GM19023 (cell line): ENCODE results near the gene DOCK9.

ENCODE experiments used
- ATAC-seq: cut with Tn5 transposase; IDR thresholded peaks from one replicate; pipeline ENCODE4 v1.9.1; 2021; ENCODE audit warnings: mild to moderate bottlenecking, moderate library complexity; ENCODE audit not compliant: unreplicated experiment

Gene DOCK9

GRCh38 chr13:98781470-98781869 is 196.4 kb downstream of the DOCK9 start:
- ATAC-seq = no peak

DNA sequence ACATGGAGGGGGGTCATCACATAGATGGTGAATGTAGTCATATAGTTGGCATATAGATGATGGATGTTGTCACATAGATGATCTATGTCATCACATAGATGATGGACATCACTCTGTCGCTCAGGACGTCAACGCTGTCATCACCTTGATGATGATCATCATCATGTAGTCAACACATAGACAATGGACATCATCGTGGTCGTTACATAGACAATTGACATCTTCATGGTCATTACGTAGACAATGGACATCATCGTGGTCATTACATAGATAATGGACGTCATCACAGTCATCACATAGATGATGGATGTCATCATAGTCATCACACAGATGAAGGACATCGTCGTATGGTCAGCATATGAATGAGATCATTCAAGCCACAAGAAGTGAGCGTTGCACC is 196.8 kb downstream of the DOCK9 start:
- no peak for ATAC-seq

- no peak for ATAC-seq
Measured at GRCh38 chr13:98780451-98780850, 197.4 kb downstream of the DOCK9 start.

- no peak for ATAC-seq
Measured at GRCh38 chr13:98779695-98780094, 198.2 kb downstream of the DOCK9 start.

DNA sequence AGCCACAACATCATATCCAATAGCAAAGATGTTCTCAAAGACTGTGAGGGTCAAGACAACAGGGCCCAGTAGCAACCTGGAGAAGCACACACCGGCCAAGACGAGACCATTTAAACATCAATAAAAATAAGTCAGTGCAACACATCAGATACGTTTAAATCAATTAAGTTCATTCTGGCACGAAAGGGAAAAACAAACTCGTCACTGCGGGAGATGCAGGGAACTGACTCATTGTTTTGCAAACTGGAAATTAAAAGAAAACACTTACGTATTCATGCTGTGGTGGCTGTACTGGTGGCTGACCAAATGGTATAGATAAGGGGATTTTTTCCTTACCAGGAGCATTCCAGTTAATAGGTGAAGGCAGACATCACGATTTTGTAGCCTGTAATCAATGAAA is 199.1 kb downstream of the DOCK9 start:
- no peak for ATAC-seq

GRCh38 chr13:98776644-98777043 is 201.2 kb downstream of the DOCK9 start:
- no peak for ATAC-seq

DNA sequence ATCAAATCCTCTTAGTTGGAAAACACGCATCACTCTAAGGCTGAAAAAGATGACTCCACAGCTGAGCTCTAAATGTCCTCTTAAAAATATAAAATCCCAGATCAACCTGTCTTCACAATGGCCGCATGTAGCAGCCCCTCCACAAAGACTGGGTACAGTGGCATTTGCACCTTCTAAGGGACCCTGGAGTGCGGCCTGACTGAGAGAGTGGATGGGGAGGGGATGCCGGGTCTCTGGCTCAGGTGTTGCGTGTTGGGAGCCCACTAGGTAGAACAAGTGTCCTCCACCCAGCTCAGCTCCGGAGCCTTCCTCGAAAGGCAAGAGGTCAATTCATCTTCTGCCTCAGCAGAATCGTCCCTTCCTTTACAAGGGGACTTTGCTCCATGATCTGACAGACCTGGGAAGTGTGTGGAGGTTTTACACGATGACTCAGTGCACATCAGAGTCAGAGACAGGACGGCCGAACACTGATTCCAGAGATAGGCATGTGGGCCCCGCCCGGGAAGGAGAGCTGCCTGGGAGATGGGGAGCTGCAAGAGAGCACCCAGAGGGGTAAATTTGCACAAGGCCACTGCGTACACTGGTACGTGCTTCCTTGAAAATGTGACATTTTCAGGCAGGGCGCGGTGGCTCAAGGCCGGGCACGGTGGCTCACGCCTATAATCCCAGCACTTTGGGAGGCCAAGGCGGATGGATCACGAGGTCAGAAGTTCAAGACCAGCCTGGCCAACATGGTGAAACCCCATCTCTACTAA is 201.8 kb downstream of the DOCK9 start:
- no peak for ATAC-seq

DNA sequence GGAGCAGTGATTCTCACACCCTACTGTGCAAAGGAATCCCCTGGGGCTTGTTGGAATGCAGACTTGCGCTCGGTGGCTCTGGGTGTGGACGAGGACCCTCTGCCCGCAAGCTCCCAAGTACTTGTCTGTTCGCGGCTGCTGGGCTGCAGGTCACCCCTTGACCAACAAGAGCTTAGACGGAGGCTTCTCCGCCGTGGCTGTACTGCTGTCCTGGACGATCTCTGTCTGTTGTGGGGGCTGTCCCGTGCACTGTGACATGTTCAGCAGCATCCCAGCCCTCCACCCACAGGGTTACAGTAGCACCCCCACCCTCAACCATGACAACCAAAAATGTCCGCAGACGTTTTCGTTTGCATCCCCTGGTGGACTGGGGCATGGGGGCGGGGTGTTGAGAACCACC is 202.5 kb downstream of the DOCK9 start:
- no peak for ATAC-seq

- no peak for ATAC-seq
Measured at GRCh38 chr13:98774776-98775175, 203.1 kb downstream of the DOCK9 start.

DNA sequence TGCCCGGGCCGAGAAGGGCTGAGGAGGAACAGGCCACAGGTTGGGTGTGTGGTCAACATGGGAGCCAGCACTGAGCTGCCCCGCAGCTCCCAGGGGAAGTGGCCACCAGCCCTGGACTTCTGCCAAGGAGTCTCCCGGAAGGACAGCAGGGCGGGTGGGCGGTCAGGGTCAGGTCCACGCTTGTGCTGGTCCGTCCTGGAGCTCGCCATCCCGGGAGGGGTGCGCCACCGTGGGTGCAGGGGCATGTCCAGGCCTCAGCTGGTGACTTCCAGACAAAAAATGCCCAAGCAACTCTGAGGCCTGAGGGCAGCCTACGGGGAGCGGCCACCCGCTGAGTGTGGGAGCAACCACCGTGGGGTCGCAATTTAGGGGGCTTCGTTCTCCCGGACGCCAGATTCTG is 203.9 kb downstream of the DOCK9 start:
- no peak for ATAC-seq

DNA sequence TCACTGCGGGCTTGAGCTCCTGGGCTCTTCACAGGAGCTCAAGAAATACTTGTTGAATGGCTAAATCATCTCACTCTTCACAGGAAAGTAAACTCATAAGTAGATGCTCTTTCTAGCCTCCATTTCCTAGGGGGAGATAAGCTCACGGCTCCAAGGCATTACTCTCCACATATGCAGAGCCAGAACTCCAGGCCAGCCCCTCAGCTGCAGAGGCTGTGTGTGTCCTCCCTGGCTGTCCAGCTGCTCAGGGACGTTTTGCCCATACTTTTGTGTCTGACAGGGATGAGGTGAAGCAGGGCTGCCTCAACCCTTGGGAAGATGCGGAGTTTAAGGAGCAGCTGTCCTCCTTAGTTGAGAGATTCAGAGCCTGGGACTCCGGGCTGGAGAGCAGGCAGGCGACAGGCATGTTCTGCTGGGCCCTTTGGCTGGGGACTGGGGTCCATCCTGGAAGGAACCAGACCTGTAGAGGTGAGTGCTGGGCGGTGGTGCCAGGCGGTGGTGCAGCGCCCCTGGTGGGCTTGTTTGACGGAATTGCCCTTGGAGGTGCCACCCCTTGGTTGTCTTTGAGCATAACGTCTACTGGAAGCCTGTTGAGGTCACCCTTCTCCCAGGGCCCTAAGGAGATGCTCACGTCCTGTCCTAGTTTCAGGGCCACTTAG is 204.9 kb downstream of the DOCK9 start:
- no peak for ATAC-seq

GRCh38 chr13:98771838-98772611 is 205.8 kb downstream of the DOCK9 start:
- no peak for ATAC-seq

DNA sequence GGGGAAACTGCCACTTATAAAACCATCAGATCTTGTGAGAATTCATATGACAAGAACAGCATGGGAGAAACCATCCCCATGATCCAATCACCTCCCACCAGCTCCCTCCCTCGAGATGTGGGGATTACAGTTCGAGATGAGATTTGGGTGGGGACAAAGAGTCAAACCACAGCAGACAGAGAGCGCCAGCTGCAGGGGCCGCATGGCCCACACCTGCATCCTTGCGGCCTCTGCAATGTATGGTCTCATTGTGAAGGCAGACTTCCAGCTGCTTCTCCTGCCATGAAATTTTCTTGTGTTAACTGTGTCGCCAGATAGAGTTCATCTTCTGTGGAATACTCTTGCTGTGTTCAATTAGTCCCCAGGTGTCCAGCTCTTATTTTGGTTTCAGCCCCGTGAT is 208.1 kb downstream of the DOCK9 start:
- ATAC-seq = no peak

GRCh38 chr13:98768522-98768921 is 209.3 kb downstream of the DOCK9 start:
- no peak for ATAC-seq

DNA sequence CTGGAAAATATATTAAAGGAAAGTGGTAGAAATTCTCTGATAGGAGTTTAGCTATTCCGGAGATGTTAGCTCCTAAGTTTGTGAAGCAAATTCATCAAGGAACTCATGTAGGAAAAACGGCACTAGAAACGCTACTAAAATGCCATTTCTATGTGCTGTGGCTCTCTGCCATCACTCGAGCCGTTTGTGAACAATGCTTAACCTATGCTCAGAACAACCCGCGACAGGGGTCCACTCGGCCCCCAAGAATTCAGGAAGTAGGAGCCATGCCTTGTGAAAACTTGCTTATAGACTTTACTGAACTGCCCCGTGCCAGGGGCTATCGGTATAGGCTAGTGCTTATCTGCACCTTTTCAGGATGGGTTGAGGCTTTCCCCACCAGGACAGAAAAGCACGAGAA is 211.2 kb downstream of the DOCK9 start:
- no peak for ATAC-seq

GRCh38 chr13:98765996-98766519 is 211.8 kb downstream of the DOCK9 start:
- no peak for ATAC-seq

- no peak for ATAC-seq
Measured at GRCh38 chr13:98761986-98762616, 215.8 kb downstream of the DOCK9 start.

- ATAC-seq = peak; percentile 79
Measured at GRCh38 chr13:98761126-98761985, 216.5 kb downstream of the DOCK9 start.

GRCh38 chr13:98755729-98756128 is 222.1 kb downstream of the DOCK9 start:
- ATAC-seq = no peak

GRCh38 chr13:98755116-98755515 is 222.7 kb downstream of the DOCK9 start:
- no peak for ATAC-seq
